ENCODE results near the gene TBC1D4.

DNA sequence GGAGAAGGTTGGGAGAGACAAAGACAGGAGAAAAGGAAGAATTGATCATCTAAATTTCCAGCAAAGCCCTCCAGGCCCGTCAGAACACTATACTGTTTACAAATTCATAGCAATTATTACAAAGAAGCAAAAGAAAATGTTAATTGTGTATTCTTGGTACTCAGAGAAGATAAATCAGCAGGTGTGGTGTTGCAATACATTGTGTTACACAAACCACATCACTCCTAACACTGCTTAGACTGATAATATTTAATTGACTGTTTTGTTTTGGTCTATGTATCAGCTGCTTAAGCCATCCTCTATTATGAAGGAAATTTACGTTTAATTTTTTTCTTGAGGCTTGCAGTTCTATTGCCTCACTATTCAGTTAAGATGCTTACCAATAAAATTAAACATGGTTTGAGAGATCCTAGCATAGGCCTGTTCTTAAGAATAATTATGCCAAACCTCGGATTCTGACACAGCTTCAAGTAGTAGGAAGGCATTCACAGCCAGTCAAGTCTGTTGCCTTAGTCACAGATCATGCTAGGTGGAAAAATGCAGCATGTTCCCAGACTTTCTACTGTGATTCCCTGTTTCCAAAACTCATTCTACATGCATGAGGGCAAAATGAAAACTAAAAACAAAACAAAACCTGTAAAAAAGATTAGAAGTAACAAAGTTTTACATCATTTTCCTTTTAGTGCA is 129.2 kb downstream of the TBC1D4 start:
- TF ChIP-seq, protein P1, sequence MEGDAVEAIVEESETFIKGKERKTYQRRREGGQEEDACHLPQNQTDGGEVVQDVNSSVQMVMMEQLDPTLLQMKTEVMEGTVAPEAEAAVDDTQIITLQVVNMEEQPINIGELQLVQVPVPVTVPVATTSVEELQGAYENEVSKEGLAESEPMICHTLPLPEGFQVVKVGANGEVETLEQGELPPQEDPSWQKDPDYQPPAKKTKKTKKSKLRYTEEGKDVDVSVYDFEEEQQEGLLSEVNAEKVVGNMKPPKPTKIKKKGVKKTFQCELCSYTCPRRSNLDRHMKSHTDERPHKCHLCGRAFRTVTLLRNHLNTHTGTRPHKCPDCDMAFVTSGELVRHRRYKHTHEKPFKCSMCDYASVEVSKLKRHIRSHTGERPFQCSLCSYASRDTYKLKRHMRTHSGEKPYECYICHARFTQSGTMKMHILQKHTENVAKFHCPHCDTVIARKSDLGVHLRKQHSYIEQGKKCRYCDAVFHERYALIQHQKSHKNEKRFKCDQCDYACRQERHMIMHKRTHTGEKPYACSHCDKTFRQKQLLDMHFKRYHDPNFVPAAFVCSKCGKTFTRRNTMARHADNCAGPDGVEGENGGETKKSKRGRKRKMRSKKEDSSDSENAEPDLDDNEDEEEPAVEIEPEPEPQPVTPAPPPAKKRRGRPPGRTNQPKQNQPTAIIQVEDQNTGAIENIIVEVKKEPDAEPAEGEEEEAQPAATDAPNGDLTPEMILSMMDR (IDR thresholded peaks at IDR 0.05), result no peak
- TF ChIP-seq POLR2A (IDR thresholded peaks at IDR 0.05) (no peak), POLR2AphosphoS5 (IDR thresholded peaks at IDR 0.05) (no peak)
